Umbilical cord (tissue), 2 donors: ENCODE data around the gene RNF144A. TPM values are rescaled to one million over a fixed set of nuclear protein-coding genes. Genes with fewer than 3 reads are reported as not detected.
"Not testable (repeated sequence)": the region's sequence is repeated elsewhere in the genome, so short reads cannot be mapped to it uniquely, and the experiment has no call there.

Source experiments
- DNase-seq: peaks from one replicate; pipeline ENCODE4 v3.0.0-alpha.2; 2015; ENCODE audit warnings: low spot score
- total RNA-seq: library from RNA; depleted of rRNA; stranded (reverse); fragments of >200 nt; gene quantifications from one replicate; pipeline ENCODE4 v1.2.3, GENCODE V29; 2014; ENCODE audit warnings: low replicate concordance; ENCODE audit not compliant: insufficient read depth

Gene RNF144A
- total RNA-seq, 1 donor from 2014 or later: 5.8 TPM

DNA sequence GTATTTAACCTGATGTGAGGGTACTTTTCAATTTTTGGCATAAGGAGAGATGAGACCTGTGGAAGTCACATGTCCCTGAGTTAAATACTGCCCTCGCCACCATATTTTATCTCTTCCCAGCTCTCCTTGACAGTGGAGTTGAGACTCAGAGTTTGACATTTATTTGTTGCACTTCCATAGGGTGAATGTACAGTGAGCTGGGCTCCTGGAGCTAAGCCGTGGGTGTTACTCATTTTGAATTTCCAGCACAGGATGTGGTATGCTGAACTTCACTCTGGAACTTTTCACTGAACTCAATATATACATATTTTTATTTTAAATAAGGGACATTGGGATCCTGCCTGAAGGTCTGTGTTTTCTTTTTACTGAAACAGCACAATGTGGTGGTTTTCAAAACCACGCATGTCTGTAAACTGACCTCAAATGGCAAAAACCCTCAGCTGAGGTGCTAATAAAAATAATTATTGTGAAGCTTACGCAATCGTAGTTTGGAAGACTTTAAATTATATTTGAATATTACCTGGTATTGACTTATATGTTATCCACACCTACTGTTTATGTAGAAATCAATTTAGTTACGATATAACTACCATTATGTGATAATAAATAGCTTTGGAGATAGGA, 12.1 kb downstream of the RNF144A start:
- DNase-seq: no peak

GRCh38 chr2:6930923-6931647, 13.9 kb downstream of the RNF144A start:
- DNase-seq: no peak

DNA sequence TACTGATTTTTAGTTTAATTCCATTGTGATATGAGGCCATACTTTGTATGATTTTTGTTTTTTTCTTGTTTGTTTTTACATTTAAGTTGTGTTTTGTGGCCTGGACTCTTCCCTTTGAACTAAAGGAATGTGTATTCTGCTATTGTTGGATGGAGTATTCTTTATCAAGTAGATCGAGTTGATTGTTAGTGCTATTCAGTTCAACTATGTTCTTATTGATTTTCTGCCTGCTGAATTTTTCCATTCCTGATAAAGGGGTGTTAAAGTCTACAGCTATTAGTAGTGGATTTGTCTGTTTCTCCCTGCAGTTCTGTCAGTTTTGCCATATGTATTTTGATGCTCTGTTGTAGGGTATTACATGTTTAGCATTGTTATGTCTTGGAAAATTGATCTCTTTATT, 14.5 kb downstream of the RNF144A start:
- no peak for DNase-seq

GRCh38 chr2:6932206-6932605, 15.0 kb downstream of the RNF144A start:
- no peak for DNase-seq

DNA sequence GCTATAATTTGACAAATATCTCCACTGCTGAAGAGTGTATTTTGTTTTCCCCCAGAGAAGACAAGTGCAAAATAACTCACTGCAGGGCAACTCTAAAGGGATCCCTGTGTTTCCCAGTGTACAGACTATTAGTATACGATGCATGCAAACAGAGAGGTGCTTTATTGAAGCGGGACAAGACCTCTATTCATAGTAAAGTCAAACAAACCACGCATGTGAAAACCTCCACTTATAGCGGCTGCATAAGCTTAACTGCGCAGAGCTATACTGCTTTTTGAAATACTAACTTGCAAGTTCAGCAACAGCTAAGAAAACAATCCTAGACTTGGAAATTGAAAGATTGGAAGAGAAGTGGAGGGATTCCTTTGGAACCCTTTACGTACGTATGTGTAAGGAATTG, 15.6 kb downstream of the RNF144A start:
- no peak for DNase-seq

DNA sequence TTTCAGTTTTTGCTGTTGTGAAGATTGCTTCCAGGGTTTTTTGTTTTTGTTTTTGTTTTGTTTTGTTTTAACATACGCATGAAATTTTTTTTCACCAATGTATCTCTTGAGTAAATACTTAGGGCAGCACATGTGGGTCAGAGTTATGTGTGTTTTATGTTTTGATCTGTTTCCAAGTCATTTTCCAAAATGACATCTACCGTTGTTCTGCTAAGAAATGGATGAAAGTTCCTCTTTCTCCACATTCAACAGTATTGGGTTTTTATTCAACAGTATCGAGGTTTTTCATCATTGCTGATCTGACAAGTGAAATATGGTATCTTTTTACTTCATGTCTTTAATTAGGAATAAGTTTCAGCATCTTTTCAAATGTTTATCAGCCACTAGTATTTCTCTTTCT, 16.7 kb downstream of the RNF144A start:
- DNase-seq: no peak

DNA sequence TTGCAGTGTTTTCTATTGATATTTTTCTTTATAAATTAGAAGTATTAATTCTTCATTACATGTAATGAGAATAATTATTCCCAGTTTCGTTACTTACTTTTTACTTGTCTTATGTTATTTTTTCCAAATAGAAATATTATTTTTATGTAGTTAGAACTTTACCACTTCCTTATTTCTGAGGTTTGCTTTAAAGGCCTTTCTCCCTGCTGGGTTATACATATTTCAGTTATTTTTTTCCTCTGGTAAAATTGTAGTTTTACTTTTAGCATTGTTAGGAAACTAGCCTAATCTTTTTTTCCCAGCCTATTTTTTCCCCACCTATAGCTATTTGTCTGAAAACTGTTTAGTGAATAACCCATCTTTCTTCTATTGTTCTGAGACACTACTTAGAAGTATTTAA, 17.1 kb downstream of the RNF144A start:
- no peak for DNase-seq

DNA sequence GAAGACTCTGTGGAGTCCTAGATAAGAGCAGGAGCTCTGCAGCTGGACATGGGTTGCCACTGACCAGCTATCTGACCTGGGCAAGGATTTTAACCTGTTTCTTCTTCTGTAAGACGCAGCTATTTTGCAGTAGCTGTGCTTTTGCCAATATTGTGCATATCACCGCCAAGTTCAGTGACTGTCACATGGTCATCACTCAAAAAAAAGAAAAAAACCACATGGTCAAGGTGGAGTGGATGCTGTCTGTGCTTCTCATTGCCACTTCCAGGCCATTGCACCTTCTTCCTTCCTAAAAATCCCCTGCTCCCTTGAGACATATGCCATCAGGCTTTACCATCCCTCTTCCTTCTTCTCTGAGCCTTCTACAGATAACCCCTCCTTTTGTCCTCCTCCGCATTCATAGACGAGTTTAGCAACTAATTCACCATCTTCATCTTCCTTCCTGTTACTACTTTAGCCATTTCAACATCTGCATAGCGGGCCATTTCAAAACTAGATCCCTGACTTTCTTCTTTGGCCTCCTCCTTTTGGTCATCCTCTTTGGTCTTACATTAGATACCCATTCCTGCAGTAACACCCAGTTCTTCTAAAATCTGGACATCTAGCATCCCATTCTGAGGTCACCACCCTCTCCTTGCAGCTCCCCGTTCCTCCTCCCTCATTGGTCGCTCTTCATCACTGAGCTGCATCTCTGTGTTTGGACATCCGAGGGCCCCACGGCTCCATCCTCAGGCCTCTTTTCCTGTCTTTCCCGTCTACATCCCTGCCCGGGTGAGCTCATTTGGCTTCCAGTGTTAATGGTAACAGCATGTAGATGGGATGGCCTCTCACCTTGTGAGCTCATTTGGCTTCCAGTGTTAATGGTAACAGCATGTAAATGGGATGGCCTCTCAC, 17.8 kb downstream of the RNF144A start:
- DNase-seq: no peak

DNA sequence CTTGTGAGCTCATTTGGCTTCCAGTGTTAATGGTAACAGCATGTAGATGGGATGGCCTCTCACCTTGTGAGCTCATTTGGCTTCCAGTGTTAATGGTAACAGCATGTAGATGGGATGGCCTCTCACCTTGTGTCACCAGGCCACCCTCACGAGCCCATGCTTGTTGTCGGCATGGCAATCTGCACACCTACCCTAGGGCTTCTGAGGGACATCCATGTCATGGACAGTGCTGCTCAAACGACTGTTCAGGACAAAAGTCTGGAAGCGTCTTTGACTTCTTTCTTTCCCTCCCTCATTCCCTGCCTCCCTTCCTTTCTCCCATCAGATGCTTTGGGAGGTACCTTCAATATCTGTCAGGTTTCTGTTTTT, 18.4 kb downstream of the RNF144A start:
- DNase-seq: not testable (repeated sequence)

GRCh38 chr2:6937157-6937556, 19.9 kb downstream of the RNF144A start:
- DNase-seq: no peak

DNA sequence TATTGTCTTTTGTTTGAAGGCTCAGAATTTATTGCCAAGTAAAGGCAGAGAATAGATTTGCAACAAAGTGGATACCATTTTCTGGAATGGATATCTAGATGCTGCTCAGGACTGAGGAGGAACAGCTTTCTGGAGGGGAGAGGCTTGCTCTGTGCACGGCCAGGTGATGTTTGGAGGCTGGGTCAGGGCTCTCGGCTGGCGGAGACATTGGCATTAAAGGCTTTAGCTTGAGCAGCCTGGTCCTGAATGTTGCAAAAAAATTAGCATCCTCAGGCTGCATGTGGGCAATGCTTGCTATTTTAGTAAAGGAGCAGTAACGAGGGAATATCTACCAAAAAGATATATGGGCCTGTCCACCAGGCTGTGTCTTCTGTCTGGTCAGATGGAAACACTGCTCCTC, 20.4 kb downstream of the RNF144A start:
- DNase-seq: no peak

GRCh38 chr2:6939071-6939470, 21.9 kb downstream of the RNF144A start:
- no peak for DNase-seq

- no peak for DNase-seq
These were observed 23.6 kb downstream of the RNF144A start for GRCh38 chr2:6940820-6941219.

GRCh38 chr2:6941299-6942046, 24.3 kb downstream of the RNF144A start:
- no peak for DNase-seq

DNA sequence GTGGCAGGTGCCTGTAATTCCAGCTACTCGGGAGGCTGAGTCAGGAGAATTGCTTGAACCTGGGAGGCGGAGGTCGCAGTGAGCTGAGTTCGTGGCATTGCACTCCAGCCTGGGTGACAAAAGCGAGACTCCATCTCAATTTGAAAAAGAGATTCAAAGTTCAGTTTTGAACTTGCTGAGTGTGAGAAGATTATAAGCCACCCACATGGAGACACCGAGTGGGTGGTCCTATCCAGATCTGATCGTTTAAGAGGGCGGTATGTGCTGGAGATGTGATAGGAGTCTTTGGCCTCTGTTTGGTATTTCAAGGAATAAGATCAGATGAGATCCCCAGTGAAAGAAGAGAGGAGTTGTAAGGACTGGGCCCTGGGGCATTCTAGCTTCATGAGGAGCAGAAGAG, 25.6 kb downstream of the RNF144A start:
- DNase-seq: no peak

DNA sequence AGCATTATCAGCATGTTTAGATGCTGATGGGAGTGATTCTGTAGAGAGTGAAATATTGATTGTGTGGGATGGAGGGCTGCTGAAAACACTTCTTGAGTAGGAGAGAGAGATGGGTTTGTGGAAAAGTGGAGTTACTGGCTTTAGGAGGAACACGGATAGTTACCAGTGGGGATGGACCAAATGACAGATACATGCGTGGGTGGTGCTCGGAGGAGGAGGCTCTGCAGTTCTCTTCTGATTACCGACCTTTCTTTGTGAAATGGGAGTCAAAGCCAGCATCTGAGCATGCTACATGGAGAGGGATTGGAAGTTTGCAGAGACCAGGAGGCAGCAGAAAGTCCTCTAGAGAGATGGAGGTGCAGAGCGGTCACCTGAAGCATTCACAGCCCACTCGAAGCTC, 26.3 kb downstream of the RNF144A start:
- no peak for DNase-seq

DNA sequence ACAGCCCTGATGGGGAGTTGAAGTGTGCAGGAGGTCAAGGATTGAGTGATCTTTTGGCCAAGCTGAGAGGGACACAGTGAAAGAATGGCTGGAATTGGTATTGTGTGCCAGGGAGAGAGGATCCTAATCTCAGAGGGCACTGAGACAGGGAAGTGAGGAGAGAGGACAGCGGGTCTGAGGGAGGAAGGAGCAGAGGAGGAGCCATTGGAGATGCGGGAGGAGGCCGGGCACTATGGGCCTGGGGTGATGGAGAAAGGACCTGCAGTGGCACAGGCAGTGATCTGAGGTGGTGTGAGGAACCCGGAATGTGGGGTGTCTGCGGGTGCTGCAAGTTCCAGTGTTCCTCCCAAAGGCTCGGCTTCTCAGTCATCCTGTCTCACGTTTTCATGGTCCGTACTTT, 26.8 kb downstream of the RNF144A start:
- DNase-seq: no peak

GRCh38 chr2:6944555-6944954, 27.3 kb downstream of the RNF144A start:
- no peak for DNase-seq

GRCh38 chr2:6945087-6945813, 28.0 kb downstream of the RNF144A start:
- DNase-seq: no peak

- no peak for DNase-seq
These were observed 28.6 kb downstream of the RNF144A start for GRCh38 chr2:6945821-6946220.

DNA sequence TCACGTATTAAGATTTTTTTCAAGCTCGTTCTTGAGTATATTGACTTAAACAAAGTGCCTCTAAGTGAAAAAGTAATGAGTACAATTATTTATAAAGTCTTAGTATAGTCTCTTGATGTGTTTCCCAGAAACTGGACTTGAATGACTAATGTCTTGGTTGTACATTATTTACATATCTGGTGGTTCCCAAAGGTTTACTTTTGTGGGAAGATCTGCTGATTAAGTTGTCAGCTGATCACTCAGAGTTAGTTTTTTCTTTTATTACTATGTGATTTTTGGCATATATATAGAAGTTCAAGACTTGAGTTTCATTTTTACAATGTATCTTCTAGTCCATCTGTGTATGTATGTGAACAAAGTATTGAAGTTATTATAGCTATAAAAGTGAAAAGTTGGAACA, 29.5 kb downstream of the RNF144A start:
- no peak for DNase-seq
